ENCODE data around the gene MRPS11. TPM values are rescaled to one million over a fixed set of nuclear protein-coding genes. Genes with fewer than 3 reads are reported as not detected.

Gene MRPS11
- total and polyA plus RNA-seq, 9 of the 15 experiments (the other 6 are each of a cell fraction or from before 2014, with no cell fraction given) = 28.3 to 83.2 (median 53.1) TPM

DNA sequence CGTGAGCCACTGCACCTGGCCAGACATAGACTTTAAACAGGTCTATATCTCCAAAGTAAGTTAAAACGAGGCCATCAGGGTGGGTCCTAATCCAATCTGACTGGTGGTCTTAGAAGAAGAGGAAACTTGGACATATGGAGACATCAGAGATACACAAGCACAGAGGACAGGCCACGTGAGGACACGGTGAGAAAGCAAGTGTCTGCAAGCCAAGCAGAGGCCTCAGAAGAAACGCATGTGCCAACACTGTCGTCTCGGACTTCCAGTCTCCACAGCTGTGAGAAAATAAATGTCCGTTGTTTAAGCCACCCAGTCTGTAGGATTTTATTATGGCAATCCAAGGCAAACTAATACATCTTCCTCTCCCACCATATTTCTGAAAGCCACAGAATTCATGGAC, 44.2 kb upstream of the MRPS11 start:
- Histone ChIP-seq H3K27ac (ENCODE audit: extremely low read depth, low read depth, low read length) (no peak overlapping the region), H3K36me3 (ENCODE audit: control insufficient read depth, insufficient read depth, low read length) (no peaks in the 10 kb centered on the region), H3K9me1 (ENCODE audit: control insufficient read depth, insufficient read depth, low read length) (no peaks in the 10 kb centered on the region), H3K9me3 (replicated peaks; ENCODE audit: control insufficient read depth, insufficient read depth, low read depth, low read length) (no peaks in the 10 kb centered on the region), H3K9ac (ENCODE audit: insufficient read depth in 1 of 2, low read depth in 2 of 2, low read length in 2 of 2) (no peak overlapping the region), H4K20me1 (replicated peaks; ENCODE audit: control insufficient read depth, insufficient read depth, low read length) (no peaks in the 10 kb centered on the region), H3K4me2 (ENCODE audit: insufficient read depth, low read length) (no peak overlapping the region), H3K79me2 (ENCODE audit: control insufficient read depth, insufficient read depth, low read length) (no peaks in the 10 kb centered on the region), H3K4me1 (replicated peaks in 1 of 2; ENCODE audit: control insufficient read depth in 2 of 2, insufficient read depth in 2 of 2, low read length in 2 of 2) (0 out of 5 replicates have a peak, but pooled peaks cover 0 to 4% of the 10 kb centered on the region in 2 experiments), H2AFZ (ENCODE audit: low read depth, low read length) (no peak overlapping the region), H3K27me3 (ENCODE audit: control insufficient read depth in 2 of 2, insufficient read depth in 2 of 2, low read length in 2 of 2) (peaks cover 10 to 12% of the 10 kb centered on the region in 2 experiments; a peak in 3 of 5 replicates), H3K4me3 (no peak overlapping the region)
- ChIA-PET POLR2A (no interaction called here), CTCF (ENCODE audit: low intra/inter-chr PET ratio) (no interaction called here)
- no TSS peak for BruUV-seq (replicated peaks)
- FAIRE-seq = no peak
- no peak for TF ChIP-seq CXXC5 (CRISPR knock-in tag; IDR thresholded peaks at IDR 0.05)
- TF ChIP-seq ZNF696 (CRISPR knock-in tag; conservative IDR thresholded peaks at IDR 0.05) = no peak
- no peak for TF ChIP-seq TEAD1 (CRISPR knock-in tag; IDR thresholded peaks at IDR 0.05)
- no peak for TF ChIP-seq THRAP3 (IDR thresholded peaks at IDR 0.05; ENCODE audit: borderline replicate concordance)
- TF ChIP-seq LEF1 (IDR thresholded peaks at IDR 0.05) = no peak
- TF ChIP-seq FOXP1 (CRISPR knock-in tag; IDR thresholded peaks at IDR 0.05) = no peak
- no peak for TF ChIP-seq CBX8 (IDR thresholded peaks at IDR 0.05; ENCODE audit: borderline replicate concordance, extremely low read depth, low read depth, low read length, poor library complexity, severe bottlenecking)
- TF ChIP-seq ZNF699 (CRISPR knock-in tag; IDR thresholded peaks at IDR 0.05; ENCODE audit: insufficient replicate concordance) = no peak
- TF ChIP-seq PML (IDR thresholded peaks at IDR 0.05; ENCODE audit: low read length) = no peak
- TF ChIP-seq, protein P1, sequence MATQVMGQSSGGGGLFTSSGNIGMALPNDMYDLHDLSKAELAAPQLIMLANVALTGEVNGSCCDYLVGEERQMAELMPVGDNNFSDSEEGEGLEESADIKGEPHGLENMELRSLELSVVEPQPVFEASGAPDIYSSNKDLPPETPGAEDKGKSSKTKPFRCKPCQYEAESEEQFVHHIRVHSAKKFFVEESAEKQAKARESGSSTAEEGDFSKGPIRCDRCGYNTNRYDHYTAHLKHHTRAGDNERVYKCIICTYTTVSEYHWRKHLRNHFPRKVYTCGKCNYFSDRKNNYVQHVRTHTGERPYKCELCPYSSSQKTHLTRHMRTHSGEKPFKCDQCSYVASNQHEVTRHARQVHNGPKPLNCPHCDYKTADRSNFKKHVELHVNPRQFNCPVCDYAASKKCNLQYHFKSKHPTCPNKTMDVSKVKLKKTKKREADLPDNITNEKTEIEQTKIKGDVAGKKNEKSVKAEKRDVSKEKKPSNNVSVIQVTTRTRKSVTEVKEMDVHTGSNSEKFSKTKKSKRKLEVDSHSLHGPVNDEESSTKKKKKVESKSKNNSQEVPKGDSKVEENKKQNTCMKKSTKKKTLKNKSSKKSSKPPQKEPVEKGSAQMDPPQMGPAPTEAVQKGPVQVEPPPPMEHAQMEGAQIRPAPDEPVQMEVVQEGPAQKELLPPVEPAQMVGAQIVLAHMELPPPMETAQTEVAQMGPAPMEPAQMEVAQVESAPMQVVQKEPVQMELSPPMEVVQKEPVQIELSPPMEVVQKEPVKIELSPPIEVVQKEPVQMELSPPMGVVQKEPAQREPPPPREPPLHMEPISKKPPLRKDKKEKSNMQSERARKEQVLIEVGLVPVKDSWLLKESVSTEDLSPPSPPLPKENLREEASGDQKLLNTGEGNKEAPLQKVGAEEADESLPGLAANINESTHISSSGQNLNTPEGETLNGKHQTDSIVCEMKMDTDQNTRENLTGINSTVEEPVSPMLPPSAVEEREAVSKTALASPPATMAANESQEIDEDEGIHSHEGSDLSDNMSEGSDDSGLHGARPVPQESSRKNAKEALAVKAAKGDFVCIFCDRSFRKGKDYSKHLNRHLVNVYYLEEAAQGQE (IDR thresholded peaks at IDR 0.05; ENCODE audit: borderline replicate concordance) = no peak
- TF ChIP-seq, protein P1 (CRISPR knock-in tag; IDR thresholded peaks at IDR 0.05; ENCODE audit: low read depth) = no peak
- no peak for TF ChIP-seq SMAD2 (IDR thresholded peaks at IDR 0.05; ENCODE audit: low read depth, low read length)
- TF ChIP-seq ZFX (CRISPR knock-in tag; IDR thresholded peaks at IDR 0.05) = no peak
- no peak for TF ChIP-seq PCBP2 (IDR thresholded peaks at IDR 0.05; ENCODE audit: low read depth, low read length, poor library complexity, severe bottlenecking)
- TF ChIP-seq PHF20 (IDR thresholded peaks at IDR 0.05; ENCODE audit: partially characterized antibody) = no peak
- in situ Hi-C loops (cut with MboI) (no loop called here), intact Hi-C loops (cut with micrococcal nuclease) (no loop called here)
- no peak for ATAC-seq
- under 1% methylated on average over 8 of the region's 8 CpGs for WGBS (ENCODE audit: insufficient coverage, low coverage, missing lambda C conversion rate)
- DNase-seq (ENCODE audit: extremely low read depth in 1 of 4, low spot score in 3 of 4) = no peak

All from K562 (cell line).